GM21737 (cell line): ENCODE results near the gene NRF1.
"Not testable (repeated sequence)": the region's sequence is repeated elsewhere in the genome, so short reads cannot be mapped to it uniquely, and the experiment has no call there.

Source experiments
- ATAC-seq: cut with Tn5 transposase; IDR thresholded peaks from one replicate; pipeline ENCODE4 v1.9.1; 2021; ENCODE audit warnings: mild to moderate bottlenecking, moderate library complexity; ENCODE audit not compliant: unreplicated experiment

NRF1 gene

DNA sequence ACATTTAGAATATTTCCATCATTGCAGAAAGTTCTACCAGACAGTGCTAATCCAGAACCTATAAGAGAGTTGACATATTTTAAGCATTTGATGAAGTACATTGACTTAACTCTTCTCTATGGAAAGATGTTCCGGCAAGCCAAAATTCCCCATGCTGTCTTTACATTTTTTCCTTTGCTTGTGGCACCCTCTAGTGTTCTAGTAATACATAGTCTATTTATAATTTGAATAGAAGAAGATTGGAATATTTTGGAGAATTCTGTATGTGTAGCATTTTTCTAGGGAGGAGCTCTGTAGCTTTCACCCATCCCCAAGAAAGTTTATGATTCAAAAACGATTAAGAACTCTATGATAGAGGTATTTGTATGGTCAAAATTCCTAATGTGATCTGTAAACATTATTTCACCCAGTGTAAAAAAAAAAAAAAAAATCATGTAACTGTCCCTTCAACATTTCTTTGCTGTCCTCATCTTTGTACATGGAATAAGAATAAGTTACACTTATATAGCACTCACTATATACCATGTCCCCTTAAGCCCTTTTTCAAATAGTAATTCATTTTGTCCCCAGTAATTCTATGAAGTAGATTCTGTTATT is 33.2 kb downstream of the NRF1 start:
- ATAC-seq = no peak

DNA sequence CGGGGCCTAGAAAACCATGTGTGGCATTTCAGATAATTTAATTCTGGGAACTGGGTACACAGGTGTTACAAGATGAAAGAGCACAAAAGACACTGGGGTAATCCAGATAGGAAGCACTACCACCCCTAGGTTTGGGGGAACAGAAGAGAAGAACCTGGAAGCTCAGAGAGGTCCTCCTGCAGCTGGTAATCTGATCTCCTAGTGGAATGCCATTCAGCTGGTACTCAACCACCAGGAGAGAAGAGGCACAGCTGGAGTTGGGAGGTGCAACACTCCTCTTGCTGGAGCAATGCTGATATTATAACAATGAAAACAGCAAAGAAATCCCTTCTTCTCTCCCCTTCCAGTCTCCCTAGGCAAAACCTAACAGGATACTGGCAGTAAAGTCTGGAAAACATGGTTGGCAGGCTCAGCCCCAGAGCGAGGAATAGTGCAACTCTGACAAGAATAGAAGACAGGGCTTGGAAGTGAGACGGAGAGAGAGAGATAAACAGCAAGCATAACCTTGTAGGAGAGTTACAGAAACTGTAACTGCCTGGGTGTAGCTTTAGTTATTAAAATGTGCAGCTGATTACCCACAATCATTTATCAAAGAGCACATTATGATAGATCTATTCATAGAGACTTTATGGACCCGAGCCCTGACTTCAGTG is 35.0 kb downstream of the NRF1 start:
- ATAC-seq = no peak

DNA sequence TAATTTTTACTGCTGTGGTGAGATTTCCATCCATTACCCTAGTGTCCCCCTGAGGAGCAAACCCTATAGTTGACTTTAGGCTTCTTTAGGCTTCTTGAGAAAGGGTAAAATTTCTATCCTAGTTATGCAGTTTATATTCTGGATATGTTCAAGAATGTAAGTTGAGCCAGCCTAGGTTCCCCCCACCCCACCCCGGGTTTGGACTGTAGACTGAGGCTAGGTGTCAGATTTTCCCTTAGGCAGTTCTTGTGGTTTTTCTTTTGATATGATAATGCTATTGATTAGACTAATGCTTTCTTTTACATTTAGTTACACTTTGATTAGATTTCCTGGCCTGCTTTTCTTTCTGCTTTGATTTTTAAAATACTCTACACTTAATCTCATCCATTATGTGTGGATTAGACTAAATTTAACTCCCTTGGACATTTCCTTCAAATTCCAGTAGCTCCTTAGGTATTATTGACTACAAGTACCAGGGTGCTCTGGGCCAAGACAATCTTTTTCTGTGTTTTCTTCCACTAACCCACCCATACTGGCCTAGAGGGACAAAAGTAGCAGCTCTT is 37.7 kb downstream of the NRF1 start:
- ATAC-seq = no peak

DNA sequence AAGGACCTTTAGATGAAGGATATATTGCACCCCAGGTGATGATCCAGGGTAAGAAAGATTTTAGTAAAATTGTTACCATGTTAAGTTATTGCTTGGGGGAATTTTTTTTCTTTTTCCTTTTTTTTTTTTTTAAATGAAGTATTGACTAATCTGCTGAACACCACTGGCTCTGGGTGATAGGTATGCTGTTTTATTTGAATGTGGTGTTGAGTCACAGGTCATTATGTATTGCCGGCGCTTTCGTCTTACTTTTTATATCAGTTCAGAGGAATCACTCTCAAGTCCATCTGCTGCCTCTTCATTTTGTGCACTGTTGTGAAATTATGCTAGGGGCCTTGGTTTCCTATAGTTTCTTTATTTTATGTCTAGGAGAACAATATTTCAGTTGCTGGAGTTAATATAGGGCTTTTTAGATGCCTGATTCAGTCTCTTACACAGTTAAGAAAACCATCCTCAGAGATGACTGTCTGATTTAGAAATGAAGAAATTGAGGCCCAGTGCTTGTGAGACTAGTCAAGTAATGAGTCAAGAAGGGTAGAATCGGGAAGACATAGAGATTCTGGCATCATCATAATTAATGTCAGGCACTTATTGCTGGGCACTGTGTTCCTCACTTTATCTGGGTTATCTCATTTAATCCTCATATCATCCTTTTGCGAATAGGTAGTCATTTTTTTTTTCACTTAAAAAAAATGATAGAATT is 38.7 kb downstream of the NRF1 start:
- no peak for ATAC-seq

DNA sequence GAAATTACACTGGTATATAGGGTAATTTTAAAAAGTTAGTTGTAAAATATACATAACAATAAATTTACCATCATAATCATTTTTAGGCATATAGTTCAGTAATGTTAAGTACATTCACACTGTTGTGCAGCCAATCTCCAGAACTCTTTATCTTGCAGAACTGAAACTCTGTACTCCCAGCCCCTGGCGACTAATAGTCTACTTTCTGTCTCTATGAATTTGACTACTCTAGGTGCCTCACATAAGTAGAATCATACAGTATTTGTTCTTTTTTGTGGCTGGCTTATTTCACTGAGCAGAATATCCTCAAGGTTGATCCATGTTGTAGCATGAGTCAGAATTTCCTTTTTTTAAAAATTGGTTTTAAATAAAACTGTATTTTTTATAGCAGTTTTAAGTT is 41.4 kb downstream of the NRF1 start:
- ATAC-seq = no peak

- ATAC-seq = no peak
Measured at GRCh38 chr7:129655811-129656210, 44.3 kb downstream of the NRF1 start.

DNA sequence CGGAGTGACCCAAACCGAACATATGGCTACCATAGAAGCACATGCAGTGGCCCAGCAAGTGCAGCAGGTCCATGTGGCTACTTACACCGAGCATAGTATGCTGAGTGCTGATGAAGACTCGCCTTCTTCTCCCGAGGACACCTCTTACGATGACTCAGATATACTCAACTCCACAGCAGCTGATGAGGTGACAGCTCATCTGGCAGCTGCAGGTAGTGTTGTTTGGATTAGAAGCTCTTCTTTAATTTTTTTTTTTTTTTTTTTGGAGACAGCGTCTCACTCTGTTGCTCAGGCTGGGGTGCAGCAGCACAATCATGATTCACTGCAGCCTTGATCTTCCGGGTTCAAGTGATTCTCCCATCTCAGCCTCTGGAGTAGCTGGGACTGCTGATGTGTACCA is 45.8 kb downstream of the NRF1 start:
- ATAC-seq = no peak

- ATAC-seq = not testable (repeated sequence)
Measured at GRCh38 chr7:129659907-129660306, 48.4 kb downstream of the NRF1 start.

DNA sequence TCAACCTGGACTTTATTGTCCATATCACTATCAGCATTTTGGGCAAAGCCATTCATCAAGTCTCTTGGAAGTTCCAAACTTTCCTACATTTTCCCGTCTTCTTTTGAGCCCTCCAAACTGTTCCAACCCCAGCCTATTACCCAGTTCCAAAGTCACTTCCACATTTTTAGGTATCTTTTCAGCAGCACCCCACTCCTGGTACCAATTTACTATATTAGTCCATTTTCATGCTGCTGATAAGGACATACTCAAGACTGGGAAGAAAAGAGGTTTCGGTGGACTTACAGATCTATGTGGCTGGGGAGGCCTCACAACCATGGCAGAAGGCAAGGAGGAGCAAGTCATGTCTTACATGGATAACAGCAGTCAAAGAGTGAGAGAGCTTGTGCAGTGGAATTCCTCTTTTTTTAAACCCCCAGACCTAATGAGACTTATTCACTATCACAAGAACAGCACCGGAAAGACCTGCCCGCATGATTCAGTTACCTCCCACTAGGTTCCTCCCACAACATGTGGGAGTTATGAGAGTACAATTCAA is 50.2 kb downstream of the NRF1 start:
- ATAC-seq = no peak

DNA sequence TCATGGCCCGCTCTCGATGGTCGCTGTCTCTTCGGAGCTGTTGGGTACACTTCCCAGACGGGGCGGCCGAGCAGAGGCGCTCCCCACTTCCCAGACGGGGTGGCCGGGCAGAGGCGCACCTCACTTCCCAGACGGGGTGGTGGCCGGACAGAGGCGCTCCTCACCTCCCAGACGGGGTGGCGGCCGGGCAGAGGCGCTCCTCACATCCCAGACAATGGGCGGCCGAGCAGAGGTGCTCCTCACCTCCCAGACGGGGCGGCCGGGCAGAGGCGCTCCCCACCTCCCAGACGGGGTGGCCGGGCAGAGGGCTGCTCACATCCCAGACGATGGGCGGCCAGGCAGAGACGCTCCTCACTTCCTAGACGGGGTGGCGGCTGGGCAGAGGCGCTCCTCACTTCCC is 51.7 kb downstream of the NRF1 start:
- ATAC-seq = not testable (repeated sequence)

DNA sequence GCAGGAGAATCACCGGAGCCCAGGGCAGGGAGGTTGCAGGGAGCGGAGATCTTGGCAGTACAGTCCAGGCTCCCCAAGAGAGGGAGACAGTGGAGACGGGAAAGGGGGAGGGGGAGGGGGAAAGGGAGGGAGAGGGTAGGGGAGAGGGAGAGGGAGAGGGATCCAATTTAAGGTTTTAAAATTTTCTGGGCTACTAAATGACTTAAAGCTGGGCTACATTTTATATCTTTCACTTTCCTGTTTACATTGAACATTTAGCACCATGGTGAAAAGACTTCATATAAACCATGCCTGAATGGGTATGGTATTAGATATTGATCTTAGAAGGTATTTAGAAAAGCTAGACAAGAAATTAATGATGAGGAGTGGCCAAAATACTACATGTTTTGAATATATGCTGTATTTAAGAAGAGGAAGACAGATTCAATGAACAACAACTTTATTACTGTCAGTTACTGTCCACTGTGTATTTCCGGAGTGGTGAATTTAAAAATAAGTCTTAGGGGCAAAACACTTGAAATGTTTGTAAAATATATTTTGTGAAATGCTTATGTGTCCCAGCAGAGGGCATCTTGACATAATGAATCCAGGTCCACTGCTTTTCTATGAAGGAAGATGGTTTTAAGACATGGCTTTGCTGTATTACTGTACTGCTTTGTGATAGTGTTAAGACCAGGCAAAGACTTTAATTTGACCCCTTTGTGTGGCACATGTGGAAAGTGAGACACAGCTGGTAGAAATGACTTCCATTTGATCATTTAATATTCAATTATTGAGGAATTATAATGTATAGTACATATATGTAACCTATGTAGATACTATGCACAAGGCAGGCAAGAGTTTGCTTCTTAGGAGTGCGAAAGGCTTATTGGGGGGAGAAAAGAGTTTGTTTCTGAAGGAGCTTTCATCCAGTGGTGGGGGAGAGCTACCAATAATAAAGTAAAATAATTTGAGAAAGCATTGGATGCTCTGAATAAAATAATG is 52.8 kb downstream of the NRF1 start:
- ATAC-seq = no peak

DNA sequence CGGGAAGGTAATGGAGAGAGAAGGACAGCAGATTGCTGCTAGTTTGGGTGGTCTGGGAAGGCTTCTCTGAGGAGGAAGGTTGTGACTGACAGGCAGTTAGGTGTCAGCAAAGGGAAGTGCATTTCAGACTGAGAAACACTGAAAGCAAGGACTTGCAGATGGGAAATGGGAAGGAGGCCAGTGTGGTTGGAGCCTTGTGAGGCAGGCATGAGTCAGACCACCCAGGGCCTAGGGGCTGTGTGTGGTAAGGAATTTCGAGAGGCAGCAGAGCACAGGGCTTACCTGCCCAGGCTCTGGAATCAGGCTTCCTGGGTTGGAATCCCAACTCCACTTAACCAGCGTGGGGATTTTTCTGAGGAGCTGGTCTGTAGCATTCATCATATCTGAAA is 53.5 kb downstream of the NRF1 start:
- ATAC-seq = no peak

- no peak for ATAC-seq
Measured at GRCh38 chr7:129667116-129667515, 55.6 kb downstream of the NRF1 start.

DNA sequence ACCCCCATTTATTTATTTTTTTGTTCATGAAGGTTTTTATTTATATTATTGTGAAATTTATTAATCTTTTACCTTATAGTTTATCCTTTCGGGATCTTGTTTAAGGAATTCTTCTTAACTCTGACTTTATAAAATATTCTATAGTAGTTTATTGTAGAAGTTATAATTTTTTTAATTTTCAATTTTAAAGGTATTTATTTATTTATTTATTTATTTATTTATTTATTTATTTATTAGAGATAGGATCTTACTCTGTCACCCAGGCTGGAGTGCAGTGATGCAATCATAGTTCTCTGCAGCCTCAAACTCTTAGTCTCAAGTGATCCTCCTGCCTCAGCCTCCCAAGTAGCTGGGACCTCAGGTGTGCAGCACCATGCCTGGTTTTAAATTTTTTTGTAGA is 56.0 kb downstream of the NRF1 start:
- no peak for ATAC-seq

- no peak for ATAC-seq
Measured at GRCh38 chr7:129669901-129670300, 58.4 kb downstream of the NRF1 start.

- ATAC-seq = no peak
Measured at GRCh38 chr7:129670656-129671055, 59.1 kb downstream of the NRF1 start.

- no peak for ATAC-seq
Measured at GRCh38 chr7:129671266-129671665, 59.7 kb downstream of the NRF1 start.

DNA sequence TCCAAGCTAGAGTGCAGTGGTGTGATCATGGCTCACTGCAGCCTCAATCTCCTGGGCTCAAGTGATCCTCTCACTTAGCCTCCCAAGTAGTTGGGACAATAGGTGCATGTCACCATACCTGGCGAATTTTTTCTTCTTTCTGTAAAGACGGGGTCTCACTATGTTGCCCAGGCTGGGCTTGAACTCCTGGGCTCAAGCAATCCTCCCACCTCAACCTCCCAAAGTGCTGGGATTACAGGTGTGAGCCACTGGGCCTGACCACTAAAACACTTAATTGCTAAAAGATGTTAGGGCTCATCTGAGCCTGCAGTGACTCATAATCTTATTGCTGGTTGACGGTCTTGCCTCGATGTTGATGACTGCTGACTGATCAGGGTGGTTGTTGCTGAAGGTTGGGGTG is 63.0 kb downstream of the NRF1 start:
- ATAC-seq = not testable (repeated sequence)

- no peak for ATAC-seq
Measured at GRCh38 chr7:129675521-129675920, 64.0 kb downstream of the NRF1 start.

DNA sequence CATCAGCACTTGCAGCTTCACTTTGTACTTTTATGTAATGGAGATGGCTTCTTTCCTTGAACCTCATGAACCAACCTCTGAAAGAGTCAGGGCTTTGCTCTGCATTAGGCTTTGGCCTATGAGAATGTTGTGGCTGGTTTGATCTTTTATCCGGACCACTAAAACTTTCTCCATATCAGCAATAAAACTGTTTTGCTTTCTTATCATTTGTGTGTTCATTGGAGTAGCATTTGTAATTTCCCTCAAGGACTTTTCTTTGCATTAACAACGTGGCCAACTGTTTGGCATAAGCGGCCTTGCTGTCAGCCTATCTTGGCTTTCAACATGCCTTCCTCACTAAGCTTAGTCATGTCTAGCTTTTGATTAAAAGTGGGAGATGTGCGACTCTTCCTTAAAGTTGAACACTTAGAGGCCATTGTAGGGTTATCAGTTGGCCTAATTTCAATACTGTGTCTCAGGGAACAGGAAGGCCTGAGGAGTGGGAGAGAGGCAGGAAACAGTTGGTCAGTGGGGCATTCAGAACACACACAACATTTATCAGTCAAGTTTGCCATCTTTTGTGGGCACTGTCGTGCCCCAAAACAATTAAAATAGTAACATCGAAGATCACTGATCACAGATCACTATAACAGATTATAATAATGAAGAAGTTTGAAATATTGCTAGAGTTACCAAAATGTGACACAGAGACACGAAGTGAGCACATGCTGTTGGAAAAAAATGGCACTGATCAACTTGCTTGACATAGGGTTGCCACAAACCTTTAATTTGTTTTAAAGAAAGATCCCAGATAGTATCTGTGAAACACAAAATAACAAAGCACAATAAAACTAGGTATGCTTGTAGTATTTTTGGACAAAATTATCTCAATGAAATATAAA is 64.7 kb downstream of the NRF1 start:
- no peak for ATAC-seq
